SIG-M5 (cell line): ENCODE results near the gene RHOBTB3.
"Not testable (repeated sequence)": the region's sequence is repeated elsewhere in the genome, so short reads cannot be mapped to it uniquely, and the experiment has no call there.

ENCODE experiments used
- DNase-seq: peaks from one replicate; lab custom pipeline; 2025; lab: John Stamatoyannopoulos, UW

Gene RHOBTB3

GRCh38 chr5:95713246-95713645 is 17.9 kb upstream of the RHOBTB3 start:
- DNase-seq = not testable (repeated sequence)

DNA sequence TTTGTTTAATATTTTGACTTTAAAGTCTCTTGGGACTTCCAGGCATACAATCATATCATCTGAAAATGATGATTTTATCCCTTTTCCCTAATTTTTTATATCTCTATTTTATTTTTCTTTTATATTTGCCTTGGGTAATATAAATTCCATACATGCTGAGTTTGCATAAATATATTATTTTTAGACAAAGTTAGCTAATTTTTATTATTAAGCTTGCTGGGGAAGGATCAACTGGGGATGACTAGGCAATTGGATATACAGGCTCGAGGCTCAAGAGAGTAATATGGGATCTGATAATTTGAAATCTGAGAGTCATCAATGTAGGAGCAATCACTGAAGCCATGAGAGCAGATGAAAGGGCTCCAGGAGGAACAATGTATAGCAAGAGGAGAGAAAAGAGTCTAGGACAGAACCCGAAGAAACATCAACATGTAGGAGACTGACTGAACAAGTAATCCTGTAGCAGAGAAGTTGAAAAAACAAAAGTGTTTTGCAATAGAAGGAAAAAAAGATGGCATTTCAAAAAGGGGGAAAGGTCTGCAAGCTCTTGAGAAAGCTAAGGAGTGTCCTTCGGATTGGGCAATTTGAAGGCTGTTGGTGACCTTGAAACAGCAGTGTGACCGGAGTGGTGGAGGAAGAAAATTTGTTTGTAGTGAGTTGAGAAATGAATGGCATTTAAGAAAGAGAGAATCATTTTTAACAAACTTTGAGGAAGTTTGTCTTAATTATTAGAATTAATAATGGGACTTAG is 17.0 kb upstream of the RHOBTB3 start:
- no peak for DNase-seq

- no peak for DNase-seq
Observed at GRCh38 chr5:95715799-95716461, 15.2 kb upstream of the RHOBTB3 start.

- no peak for DNase-seq
Observed at GRCh38 chr5:95717439-95717838, 13.7 kb upstream of the RHOBTB3 start.

DNA sequence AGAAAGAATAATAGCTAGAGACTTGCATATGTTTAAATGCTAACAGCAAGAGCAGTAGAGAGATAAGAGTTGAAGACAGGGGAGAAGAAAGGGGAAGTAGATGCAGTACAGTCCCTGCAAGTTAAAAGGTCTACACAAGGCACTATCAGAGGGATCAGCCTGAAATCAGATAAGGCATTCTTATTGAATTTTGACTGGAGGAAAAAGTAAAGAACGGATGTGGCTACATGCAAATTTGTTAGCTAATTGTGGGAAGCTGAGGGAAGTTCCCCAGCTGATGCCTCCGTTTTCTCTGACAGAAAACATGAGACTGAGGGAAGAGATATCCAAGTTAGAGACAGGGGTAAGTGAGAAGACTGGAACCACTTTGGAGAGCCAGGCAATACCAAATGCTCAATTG is 12.9 kb upstream of the RHOBTB3 start:
- peak; percentile 38 for DNase-seq

DNA sequence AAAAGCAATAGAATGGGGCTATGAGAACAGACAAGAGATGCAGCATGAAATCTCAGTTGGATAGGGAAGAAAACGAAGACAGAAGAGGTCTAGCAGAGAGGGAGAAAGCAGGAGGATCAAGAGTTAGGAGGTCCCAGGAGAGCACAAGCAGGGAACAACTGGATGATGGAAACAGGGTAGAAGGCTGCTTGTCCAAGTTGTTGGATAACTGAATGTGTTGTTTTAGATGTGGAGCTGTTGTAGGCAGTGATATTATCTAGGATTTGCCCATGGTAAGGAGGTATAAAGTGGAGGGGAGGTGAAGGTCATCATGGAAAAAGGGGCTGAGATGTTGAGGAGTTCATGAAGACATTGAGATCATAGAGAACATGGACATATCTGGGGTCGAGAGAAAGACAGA is 12.4 kb upstream of the RHOBTB3 start:
- DNase-seq = no peak

- no peak for DNase-seq
Observed at GRCh38 chr5:95720094-95720786, 10.9 kb upstream of the RHOBTB3 start.

- no peak for DNase-seq
Observed at GRCh38 chr5:95721582-95722295, 9.4 kb upstream of the RHOBTB3 start.

GRCh38 chr5:95723632-95724369 is 7.3 kb upstream of the RHOBTB3 start:
- DNase-seq = no peak

DNA sequence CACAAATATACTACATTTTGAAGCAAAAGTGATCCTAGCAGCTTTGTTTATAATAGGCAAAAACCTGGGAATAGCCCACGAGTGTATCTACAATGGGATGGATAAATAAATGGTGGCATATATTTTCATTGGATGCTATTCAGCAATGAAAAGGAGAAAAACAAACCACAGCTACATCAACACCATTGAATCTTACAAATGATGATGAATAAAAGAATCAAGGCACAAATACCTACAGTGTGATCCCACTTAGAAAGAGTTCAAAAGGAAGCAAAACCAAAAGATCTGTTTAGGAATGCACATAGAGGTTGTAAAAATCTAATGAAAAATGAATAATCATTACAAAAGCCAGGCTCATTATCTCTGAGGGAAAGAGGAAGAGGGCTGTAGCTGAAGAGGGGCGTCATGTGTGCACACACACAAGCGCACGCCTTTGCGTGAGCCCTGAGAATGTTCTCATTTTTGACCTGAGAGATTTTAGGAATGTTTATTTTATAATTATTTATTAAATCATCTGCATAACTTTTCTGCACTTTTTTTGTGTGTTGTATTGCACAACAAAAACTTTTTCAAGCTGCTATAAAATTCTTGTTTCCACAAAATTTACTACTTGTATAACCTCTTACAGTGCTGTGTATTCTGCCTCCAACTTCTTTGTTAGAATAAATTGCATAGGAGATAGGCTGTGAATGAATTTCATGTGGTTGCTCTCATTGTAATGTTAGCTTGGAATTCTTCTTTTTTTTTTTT is 5.9 kb upstream of the RHOBTB3 start:
- DNase-seq = no peak

DNA sequence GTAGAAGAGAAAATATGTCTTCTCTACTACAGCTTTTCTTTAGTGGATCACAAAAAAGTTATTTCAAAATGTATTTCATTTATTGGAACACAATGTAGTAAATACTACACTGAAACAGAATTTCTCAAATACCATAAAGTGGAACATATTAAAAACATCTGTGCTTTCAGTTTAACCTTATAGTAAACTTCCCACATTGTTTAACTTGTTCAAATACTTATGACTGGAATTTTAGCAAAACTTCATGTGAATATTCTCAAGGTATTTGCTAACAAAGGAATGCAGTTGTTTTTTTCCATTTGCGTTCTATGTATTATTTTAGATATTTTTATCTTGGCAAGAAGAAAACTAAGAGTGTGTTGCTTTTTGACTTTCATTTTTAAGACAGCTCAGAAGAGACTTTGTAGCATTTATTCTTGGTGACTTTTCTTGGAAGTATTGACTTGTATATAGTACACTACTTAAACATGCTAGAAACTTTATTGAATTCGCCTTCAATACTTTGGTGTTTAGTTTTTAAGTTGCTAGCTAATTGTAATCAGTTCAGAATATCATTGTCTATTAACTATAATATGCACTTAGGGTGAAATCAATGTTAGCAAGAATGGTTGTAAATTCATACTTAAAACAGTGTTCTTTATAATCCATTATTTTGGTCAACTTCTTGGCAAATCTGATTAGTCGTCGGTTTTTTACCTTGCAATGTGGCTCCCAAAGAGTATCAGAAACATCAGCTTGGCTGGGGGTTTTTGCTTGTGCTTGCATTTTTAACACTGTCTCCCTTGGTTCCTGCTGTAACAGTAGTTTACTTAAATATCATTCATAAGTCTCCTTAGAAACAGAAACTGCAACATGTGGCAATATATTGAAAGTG is 5.0 kb upstream of the RHOBTB3 start:
- no peak for DNase-seq

DNA sequence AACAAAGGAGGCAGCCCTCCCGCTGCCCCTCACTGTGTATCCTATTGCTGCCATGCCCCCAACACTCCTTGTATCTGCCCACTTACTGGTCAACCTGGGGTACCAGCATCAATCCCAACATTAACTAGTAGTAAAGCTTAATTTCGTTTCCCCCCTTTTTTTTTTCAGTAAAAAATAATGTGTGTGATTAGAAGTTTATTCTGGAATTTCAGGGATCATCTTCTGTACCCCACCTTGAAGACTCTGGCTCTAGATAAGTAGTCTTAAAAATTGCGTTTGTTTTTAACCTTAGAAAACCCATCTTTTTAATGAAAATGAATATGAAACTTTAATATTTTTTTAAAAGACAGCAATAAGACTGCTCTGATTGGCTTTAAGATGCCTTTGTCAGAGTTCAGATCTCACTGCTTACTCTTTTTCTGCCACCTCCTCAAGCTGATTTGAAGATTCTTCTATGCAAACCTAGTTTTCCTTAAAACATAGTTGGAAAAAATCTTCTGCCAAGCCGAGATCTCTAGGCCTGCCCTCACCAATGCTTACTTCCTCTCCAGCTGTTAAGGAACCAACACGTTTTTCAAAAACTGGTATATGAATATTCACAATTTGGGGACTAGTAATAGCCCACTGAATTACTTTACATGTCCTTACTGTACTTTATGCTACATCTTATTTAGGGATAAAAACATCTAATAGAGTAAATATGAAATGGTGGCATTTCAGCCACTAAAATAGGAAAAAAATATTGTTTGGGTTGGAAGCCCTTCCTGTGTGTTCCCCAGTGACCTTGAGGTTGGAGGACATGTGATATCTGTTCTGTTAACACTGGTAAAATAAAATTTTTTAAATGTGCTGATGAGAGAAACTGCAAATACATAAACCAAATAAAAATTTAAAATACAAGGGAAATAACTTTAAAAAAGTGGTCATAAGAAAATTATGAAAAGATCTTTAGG is 4.0 kb upstream of the RHOBTB3 start:
- no peak for DNase-seq

DNA sequence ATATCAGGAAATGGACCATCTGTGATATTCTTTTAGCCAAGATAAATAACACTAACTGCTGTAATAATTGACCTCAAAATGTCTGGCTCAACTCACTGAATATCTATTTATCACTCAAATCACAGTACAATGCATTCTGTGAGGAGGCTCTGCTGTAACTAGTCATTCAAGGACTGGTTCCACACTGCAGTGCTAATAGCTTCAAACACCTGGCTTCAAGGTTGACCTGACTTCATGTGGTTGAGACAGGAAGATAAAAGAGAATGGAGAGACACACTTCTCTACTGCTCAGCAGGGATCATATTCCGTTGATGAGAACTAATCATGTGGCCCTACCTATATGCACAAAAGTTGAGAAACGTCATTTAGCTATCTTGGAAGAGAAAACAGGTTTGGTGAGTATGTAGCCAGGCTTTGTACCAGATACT is 3.4 kb upstream of the RHOBTB3 start:
- no peak for DNase-seq

- DNase-seq = no peak
Observed at GRCh38 chr5:95728494-95729114, 2.5 kb upstream of the RHOBTB3 start.

DNA sequence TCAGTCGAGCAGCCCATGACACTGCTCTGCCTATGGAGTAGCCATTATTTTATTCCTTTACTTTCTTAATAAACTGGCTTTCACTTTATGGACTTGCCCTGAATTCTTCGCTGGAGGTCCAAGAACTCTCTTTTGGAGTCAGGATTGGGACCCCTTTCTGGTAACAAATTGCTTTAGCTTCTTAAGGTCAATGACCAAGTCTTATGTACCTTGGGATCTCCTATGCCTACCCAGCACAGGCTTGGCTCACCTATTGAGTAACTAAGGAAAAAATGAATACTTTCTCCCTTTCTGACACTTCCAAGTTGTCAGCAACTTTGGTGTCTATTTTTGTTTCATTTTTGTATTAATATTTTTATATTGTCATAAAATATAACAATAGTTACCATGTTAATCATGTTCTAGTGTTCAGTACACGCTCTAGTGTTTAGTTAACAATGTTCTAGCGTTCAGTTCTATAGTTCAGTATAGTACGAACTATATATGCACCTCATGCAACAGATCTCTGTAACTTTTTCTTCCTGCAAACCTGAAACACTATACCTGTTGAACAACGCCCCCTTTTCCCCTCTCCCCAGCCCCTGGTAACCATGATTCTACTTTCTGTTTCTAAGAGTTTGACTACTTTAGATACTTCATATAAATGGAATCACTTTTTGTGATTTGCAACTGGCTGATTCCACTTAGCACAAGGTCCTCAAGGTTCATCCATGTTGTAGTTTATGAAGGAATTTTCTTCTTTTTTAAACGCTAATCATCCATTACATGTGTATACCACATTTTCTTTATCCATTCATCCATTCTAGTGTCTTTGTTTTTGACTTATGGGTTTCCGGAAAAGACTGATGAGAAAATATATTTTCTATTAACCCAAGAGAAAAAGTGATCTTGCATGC is 1.8 kb upstream of the RHOBTB3 start:
- DNase-seq = no peak

GRCh38 chr5:95730011-95730700 is 980 bp upstream of the RHOBTB3 start:
- no peak for DNase-seq
